Nephron progenitor cell (in vitro differentiated cells): ENCODE data around the gene COL4A2.
A peak's percentile ranks its signal among the peaks of the same experiment; 100 is the strongest.

ENCODE experiments used
- DNase-seq: peaks from one replicate; pipeline ENCODE4 v3.0.0; 2021
- H3K27ac Mint-ChIP-seq: 2 replicates; pipeline ENCODE4 v1.8.0; 2021; ENCODE audit warnings: mild to moderate bottlenecking, moderate library complexity, mixed read lengths
- H3K27me3 Mint-ChIP-seq: 2 replicates; pipeline ENCODE4 v1.8.0; 2021; ENCODE audit warnings: mild to moderate bottlenecking, low read depth, mixed read lengths; ENCODE audit not compliant: poor library complexity
- H3K36me3 Mint-ChIP-seq: 2 replicates; pipeline ENCODE4 v1.8.0; 2021; ENCODE audit warnings: low read depth, mixed read lengths
- H3K4me1 Mint-ChIP-seq: 2 replicates; pipeline ENCODE4 v1.8.0; 2021; ENCODE audit warnings: mixed read lengths
- H3K4me3 Mint-ChIP-seq: 2 replicates; pipeline ENCODE4 v1.8.0; 2021; ENCODE audit warnings: mild to moderate bottlenecking, moderate library complexity, mixed read lengths
- H3K9me3 Mint-ChIP-seq: 2 replicates; pipeline ENCODE4 v1.8.0; 2021; ENCODE audit warnings: mild to moderate bottlenecking, moderate library complexity, mixed read lengths
- TF ChIP-seq, protein P1 (sequence below): fragments of 200-600 bp; sonication (generic); IDR thresholded peaks from 2 replicates; pipeline ENCODE4 v1.5.0; 2021; ENCODE audit warnings: antibody characterized with exemption

The COL4A2 gene

DNA sequence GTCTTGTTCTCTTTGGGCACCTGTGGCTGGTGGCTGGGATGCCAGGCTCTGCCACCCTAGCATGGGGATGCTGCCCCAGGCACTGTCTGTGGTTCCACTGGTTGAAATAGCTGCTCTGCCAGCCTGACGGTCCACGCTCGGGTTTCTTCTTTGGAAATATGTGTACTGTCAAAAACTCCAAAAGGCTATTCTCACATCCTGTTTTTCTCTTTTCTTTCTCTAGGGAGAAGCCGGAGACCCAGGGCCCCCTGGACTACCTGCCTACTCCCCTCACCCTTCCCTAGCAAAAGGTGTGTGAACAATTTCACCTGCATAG is 139.4 kb downstream of the COL4A2 start:
- Mint-ChIP-seq H3K27me3 (no peaks in the 10 kb centered on the region), H3K27ac (no peak overlapping the region), H3K4me3 (no peak overlapping the region), H3K4me1 (peaks cover 44% of the 10 kb centered on the region), H3K36me3 (peaks cover 48% of the 10 kb centered on the region), H3K9me3 (no peaks in the 10 kb centered on the region)
- no peak for DNase-seq
- TF ChIP-seq, protein P1, sequence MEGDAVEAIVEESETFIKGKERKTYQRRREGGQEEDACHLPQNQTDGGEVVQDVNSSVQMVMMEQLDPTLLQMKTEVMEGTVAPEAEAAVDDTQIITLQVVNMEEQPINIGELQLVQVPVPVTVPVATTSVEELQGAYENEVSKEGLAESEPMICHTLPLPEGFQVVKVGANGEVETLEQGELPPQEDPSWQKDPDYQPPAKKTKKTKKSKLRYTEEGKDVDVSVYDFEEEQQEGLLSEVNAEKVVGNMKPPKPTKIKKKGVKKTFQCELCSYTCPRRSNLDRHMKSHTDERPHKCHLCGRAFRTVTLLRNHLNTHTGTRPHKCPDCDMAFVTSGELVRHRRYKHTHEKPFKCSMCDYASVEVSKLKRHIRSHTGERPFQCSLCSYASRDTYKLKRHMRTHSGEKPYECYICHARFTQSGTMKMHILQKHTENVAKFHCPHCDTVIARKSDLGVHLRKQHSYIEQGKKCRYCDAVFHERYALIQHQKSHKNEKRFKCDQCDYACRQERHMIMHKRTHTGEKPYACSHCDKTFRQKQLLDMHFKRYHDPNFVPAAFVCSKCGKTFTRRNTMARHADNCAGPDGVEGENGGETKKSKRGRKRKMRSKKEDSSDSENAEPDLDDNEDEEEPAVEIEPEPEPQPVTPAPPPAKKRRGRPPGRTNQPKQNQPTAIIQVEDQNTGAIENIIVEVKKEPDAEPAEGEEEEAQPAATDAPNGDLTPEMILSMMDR, result no peak

DNA sequence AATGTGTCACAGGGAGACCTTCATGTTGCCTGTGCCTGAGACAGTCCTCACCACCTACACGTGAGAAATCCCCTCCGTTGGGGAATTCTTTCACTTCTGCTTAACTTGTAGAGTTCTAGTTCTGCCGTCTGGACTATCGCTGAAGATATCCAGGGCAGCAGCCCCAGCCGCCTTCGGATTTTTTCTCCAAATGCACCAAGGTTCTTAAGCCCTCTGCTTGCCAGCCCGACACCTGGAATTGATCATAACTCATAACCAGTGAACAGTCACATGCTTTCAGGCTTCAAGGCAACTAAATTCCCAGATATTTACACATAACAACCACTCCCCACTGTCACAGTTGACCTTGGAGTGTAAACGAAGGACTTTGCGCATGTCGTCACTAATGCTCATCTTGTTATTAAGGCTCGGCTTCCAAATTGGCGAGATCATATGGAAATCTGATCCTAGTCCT is 140.0 kb downstream of the COL4A2 start:
- Mint-ChIP-seq H3K27ac (peak overlapping the region; percentile 94), H3K36me3 (peaks cover 48% of the 10 kb centered on the region), H3K4me3 (no peak overlapping the region), H3K9me3 (no peaks in the 10 kb centered on the region), H3K4me1 (peaks cover 41% of the 10 kb centered on the region), H3K27me3 (no peaks in the 10 kb centered on the region)
- DNase-seq, result no peak
- TF ChIP-seq, protein P1, result no peak

DNA sequence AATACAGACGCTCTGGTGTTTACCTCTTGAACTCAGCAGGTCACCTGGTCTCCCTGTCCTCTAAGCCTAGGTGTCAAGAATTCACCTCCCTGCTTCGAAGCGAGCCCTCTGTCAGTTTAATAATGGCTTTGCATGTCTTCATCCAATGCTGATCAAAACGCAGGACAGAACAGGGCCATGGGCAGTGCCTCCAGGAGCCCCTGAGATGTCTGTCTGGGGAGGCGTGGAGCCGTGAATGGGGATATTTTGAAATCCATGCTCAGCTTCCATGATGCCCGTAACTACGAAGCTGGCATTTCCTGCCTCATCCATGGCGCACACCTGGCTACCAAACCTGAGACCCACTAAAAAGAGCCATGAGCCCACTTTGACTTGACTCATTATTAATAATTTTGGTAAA is 140.7 kb downstream of the COL4A2 start:
- no peaks in the 10 kb centered on the region for H3K9me3 Mint-ChIP-seq
- no peak for DNase-seq
- H3K36me3 Mint-ChIP-seq, result peaks cover 48% of the 10 kb centered on the region
- H3K27me3 Mint-ChIP-seq, result no peaks in the 10 kb centered on the region
- H3K27ac Mint-ChIP-seq, result peak overlapping the region; percentile 86
- TF ChIP-seq, protein P1, result no peak
- peaks cover 37% of the 10 kb centered on the region for H3K4me1 Mint-ChIP-seq
- no peak overlapping the region for H3K4me3 Mint-ChIP-seq

DNA sequence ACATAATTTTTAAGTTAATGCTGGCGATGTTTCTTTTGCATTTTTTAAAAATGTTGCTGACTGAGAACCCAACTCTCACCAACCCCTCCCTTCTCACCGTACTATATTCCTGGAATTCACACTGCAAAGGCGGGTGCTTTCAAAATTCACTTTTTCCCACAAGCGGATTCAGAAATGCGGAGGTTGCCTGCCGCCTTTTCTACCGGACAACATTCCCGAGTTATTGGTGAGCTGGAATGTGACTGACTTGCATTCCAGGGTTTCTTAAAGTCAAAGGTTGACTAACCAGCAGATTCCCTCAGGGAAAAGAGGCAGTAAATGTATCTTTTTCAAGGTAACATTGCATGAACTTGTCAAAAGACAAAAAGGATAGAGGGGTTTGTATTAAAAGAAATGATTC is 141.1 kb downstream of the COL4A2 start:
- Mint-ChIP-seq H3K36me3 (peaks cover 48% of the 10 kb centered on the region), H3K27ac (no peak overlapping the region), H3K4me1 (peaks cover 33% of the 10 kb centered on the region), H3K27me3 (no peaks in the 10 kb centered on the region), H3K4me3 (no peak overlapping the region), H3K9me3 (no peaks in the 10 kb centered on the region)
- TF ChIP-seq, protein P1, result no peak
- DNase-seq, result no peak

DNA sequence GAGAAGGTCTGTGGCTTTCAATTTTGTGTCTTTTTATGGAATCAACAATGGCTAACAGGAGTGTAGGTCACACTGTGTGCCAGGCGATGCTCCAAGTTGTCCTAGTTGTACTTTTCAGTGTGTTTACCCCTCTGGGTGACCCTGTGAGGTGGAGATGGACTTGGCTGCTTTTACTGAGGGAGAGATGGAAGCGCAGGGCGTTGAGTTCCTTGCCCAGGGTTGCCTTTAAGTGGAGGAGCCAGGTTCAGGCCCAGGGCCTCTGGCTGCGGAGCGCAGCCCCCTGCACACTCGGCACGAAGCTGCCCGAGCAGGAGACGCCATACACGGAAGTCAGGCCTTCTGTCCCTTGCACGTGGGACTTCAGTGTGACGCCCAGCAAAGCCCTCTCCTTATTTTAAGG is 141.6 kb downstream of the COL4A2 start:
- Mint-ChIP-seq H3K4me1 (peaks cover 28% of the 10 kb centered on the region), H3K27me3 (no peaks in the 10 kb centered on the region), H3K27ac (no peak overlapping the region), H3K36me3 (peaks cover 48% of the 10 kb centered on the region), H3K4me3 (no peak overlapping the region), H3K9me3 (no peaks in the 10 kb centered on the region)
- DNase-seq, result no peak
- TF ChIP-seq, protein P1, result no peak

DNA sequence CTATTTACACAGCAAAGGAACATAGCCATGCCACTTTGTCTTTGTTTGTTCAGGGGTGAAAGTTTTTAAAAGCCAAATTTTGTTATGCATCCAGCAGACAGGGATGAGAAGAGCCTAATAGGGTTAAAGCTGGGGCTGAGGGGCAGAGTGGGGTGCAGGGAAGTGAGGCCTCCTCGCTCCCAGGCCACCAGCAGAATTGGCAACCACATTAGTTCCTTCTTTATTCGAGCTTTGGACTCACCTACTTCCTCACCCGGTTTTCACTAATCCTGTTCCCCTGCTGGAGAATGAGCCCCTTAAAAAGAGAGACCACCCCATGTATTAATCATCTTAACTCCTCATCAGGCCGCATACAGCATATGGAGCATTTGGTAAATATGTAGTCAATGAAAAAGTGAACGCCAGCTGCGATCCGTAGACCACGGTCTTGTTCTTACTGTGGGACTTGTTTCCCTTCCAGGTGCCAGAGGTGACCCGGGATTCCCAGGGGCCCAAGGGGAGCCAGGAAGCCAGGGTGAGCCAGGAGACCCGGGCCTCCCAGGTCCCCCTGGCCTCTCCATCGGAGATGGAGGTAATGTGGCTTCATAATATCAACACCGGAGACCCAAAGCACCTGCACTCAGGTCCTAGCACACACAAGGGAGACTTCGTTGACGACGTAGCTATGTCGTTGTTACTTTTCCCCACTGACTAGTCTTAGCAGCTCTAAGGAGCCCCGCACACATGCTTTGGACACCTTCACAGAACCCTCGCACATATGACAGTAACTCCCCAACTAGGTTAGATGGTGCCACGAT is 142.3 kb downstream of the COL4A2 start:
- Mint-ChIP-seq H3K4me1 (peaks cover 23% of the 10 kb centered on the region), H3K4me3 (no peak overlapping the region), H3K27ac (peak overlapping the region; percentile 85), H3K36me3 (peaks cover 48% of the 10 kb centered on the region), H3K9me3 (no peaks in the 10 kb centered on the region), H3K27me3 (no peaks in the 10 kb centered on the region)
- TF ChIP-seq, protein P1, result no peak
- no peak for DNase-seq
